SK-N-SH treated with all-trans-retinoic acid at 6 μM for 48 hours (cell line): Measurements from ENCODE around the gene PFN1.

Experiments
- ATAC-seq: fragments of 200-7000 bp; cut with Tn5 transposase; 3 replicates; pipeline ENCODE4 v1.9.1; 2020; ENCODE audit warnings: mild to moderate bottlenecking, moderate library complexity
- ARNTL ChIP-seq: fragments of 450-650 bp; formaldehyde crosslinking; IDR thresholded peaks from 2 replicates; pipeline ENCODE4 v1.5.0; 2020; ENCODE audit warnings: low read depth, mild to moderate bottlenecking, moderate library complexity, borderline replicate concordance
- BACH2 ChIP-seq: fragments of 250-450 bp; sonication (Bioruptor Pico); IDR thresholded peaks from 2 replicates; pipeline ENCODE4 v1.9.0; 2021; ENCODE audit warnings: mild to moderate bottlenecking, borderline replicate concordance
- CSDC2 ChIP-seq: fragments of 250-450 bp; sonication (Bioruptor Pico); IDR thresholded peaks from 2 replicates; pipeline ENCODE4 v1.5.0; 2020; ENCODE audit warnings: mild to moderate bottlenecking, moderate library complexity
- CSRNP3 ChIP-seq: fragments of 250-450 bp; sonication (Bioruptor Pico); IDR thresholded peaks from 2 replicates; pipeline ENCODE4 v1.5.1; 2021; ENCODE audit warnings: mild to moderate bottlenecking, moderate library complexity
- ESRRG ChIP-seq: fragments of 250-450 bp; sonication (Bioruptor Pico); IDR thresholded peaks from 2 replicates; pipeline ENCODE4 v1.6.1; 2021; ENCODE audit warnings: mild to moderate bottlenecking
- GLIS3 ChIP-seq: fragments of 250-450 bp; sonication (Bioruptor Pico); IDR thresholded peaks from 2 replicates; pipeline ENCODE4 v1.5.0; 2020; ENCODE audit warnings: mild to moderate bottlenecking, moderate library complexity
- OSR1 ChIP-seq: fragments of 250-450 bp; sonication (Bioruptor Pico); IDR thresholded peaks from 2 replicates; pipeline ENCODE4 v1.8.0; 2022; ENCODE audit warnings: moderate library complexity, mild to moderate bottlenecking, inconsistent platforms
- PATZ1 ChIP-seq: fragments of 250-450 bp; sonication (Bioruptor Pico); IDR thresholded peaks from 2 replicates; pipeline ENCODE4 v1.8.0; 2020; ENCODE audit warnings: mild to moderate bottlenecking, moderate library complexity, borderline replicate concordance
- POU6F1 ChIP-seq: fragments of 250-450 bp; sonication (Bioruptor Pico); IDR thresholded peaks from 2 replicates; pipeline ENCODE4 v1.8.0; 2021; ENCODE audit warnings: low read depth, mild to moderate bottlenecking, moderate library complexity, borderline replicate concordance
- RARB ChIP-seq: fragments of 250-450 bp; sonication (Bioruptor Pico); IDR thresholded peaks from 2 replicates; pipeline ENCODE4 v1.8.0; 2021; ENCODE audit warnings: mild to moderate bottlenecking, moderate library complexity
- SNAI2 ChIP-seq: fragments of 250-450 bp; sonication (Bioruptor Pico); IDR thresholded peaks from 2 replicates; pipeline ENCODE4 v1.5.0; 2020; ENCODE audit warnings: mild to moderate bottlenecking, moderate library complexity
- TCF4 ChIP-seq: fragments of 250-450 bp; sonication (Bioruptor Pico); IDR thresholded peaks from 2 replicates; pipeline ENCODE4 v1.8.0; 2021; ENCODE audit warnings: mild to moderate bottlenecking, moderate library complexity, borderline replicate concordance
- TOX ChIP-seq: fragments of 250-450 bp; sonication (Bioruptor Pico); IDR thresholded peaks from 2 replicates; pipeline ENCODE4 v1.8.0; 2021; ENCODE audit warnings: mild to moderate bottlenecking, moderate library complexity, borderline replicate concordance
- TSHZ2 ChIP-seq: fragments of 250-450 bp; sonication (Bioruptor Pico); IDR thresholded peaks from 2 replicates; pipeline ENCODE4 v1.5.0; 2020; ENCODE audit warnings: mild to moderate bottlenecking, moderate library complexity
- ZC3H10 ChIP-seq: fragments of 250-450 bp; sonication (Bioruptor Pico); IDR thresholded peaks from 2 replicates; pipeline ENCODE4 v1.5.1; 2021; ENCODE audit warnings: mild to moderate bottlenecking, moderate library complexity
- ZFP3 ChIP-seq: fragments of 250-450 bp; sonication (Bioruptor Pico); IDR thresholded peaks from 2 replicates; pipeline ENCODE4 v1.5.0; 2020; ENCODE audit warnings: mild to moderate bottlenecking, moderate library complexity
- ZFP30 ChIP-seq: fragments of 450-650 bp; formaldehyde crosslinking; IDR thresholded peaks from 2 replicates; pipeline ENCODE4 v1.5.0; 2022; ENCODE audit warnings: mild to moderate bottlenecking, moderate library complexity
- ZNF70 ChIP-seq: fragments of 450-650 bp; formaldehyde crosslinking; IDR thresholded peaks from 2 replicates; pipeline ENCODE4 v1.5.0; 2020; ENCODE audit warnings: mild to moderate bottlenecking, moderate library complexity
- ZNF8 ChIP-seq: fragments of 450-650 bp; formaldehyde crosslinking; IDR thresholded peaks from 2 replicates; pipeline ENCODE4 v1.5.0; 2020; ENCODE audit warnings: mild to moderate bottlenecking, moderate library complexity
- TF ChIP-seq, protein P1 (sequence below): fragments of 250-450 bp; sonication (Bioruptor Pico); IDR thresholded peaks from 2 replicates; pipeline ENCODE4 v1.5.1; 2020; ENCODE audit warnings: low read depth, mild to moderate bottlenecking, moderate library complexity

Gene PFN1

DNA sequence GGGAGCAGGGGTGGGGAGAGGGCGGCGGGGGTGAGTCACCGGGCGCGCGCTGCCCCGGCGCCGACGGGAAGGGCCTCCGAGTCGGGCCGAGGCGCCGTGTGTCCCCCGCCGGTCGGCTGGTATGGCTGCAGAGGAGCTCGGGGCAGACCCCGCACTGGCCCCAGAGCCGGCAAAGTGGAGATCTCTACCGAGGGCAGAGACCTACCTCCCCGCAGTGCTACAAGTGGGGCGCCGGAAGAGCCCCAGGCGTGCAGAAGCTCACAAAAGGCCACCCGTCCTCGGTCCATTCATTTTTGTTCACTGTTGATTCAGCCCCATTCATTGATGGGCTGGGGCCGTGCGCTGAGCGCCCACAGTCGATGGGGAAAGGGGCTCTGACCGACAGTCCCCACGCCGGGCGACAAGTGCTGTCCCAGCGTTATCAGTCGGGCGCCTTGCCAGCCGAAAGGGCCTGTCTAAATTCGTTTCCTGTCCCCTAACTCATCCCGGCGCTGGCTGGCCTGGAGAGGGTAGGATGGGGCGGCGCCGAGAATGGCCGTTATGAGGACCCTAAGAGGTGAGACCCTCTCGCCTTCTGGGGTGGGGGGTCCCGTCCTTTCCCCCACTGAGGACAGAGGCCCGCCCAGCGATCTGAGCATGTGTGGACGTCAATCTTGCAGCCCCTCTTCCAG lies 1.9 kb upstream of the PFN1 start:
- ATAC-seq = peak; percentile 36
- TF ChIP-seq CSDC2 = no peak
- no peak for TF ChIP-seq SNAI2 (CRISPR knock-in tag)
- TF ChIP-seq ZFP3 (CRISPR knock-in tag) = no peak
- no peak for TF ChIP-seq BACH2
- TF ChIP-seq TOX (CRISPR knock-in tag) = no peak
- no peak for TF ChIP-seq ZFP30 (CRISPR knock-in tag)
- TF ChIP-seq ZNF8 (CRISPR knock-in tag) = no peak
- no peak for TF ChIP-seq CSRNP3 (CRISPR knock-in tag)
- TF ChIP-seq PATZ1 (CRISPR knock-in tag) = no peak
- TF ChIP-seq, protein P1, sequence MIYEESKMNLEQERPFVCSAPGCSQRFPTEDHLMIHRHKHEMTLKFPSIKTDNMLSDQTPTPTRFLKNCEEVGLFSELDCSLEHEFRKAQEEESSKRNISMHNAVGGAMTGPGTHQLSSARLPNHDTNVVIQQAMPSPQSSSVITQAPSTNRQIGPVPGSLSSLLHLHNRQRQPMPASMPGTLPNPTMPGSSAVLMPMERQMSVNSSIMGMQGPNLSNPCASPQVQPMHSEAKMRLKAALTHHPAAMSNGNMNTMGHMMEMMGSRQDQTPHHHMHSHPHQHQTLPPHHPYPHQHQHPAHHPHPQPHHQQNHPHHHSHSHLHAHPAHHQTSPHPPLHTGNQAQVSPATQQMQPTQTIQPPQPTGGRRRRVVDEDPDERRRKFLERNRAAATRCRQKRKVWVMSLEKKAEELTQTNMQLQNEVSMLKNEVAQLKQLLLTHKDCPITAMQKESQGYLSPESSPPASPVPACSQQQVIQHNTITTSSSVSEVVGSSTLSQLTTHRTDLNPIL (CRISPR knock-in tag) = no peak
- no peak for TF ChIP-seq ESRRG (CRISPR knock-in tag)
- no peak for TF ChIP-seq ZC3H10 (CRISPR knock-in tag)
- no peak for TF ChIP-seq RARB (CRISPR knock-in tag)
- no peak for TF ChIP-seq TCF4 (CRISPR knock-in tag)
- no peak for TF ChIP-seq ZNF70 (CRISPR knock-in tag)
- no peak for TF ChIP-seq TSHZ2 (CRISPR knock-in tag)
- no peak for TF ChIP-seq OSR1
- no peak for TF ChIP-seq POU6F1

GRCh38 chr17:4949321-4950074 lies 1.2 kb upstream of the PFN1 start:
- ATAC-seq = peak; percentile 7
- TF ChIP-seq GLIS3 (CRISPR knock-in tag) = no peak
- TF ChIP-seq, protein P1 (CRISPR knock-in tag) = no peak
- no peak for TF ChIP-seq PATZ1 (CRISPR knock-in tag)
- TF ChIP-seq CSRNP3 (CRISPR knock-in tag) = no peak
- no peak for TF ChIP-seq RARB (CRISPR knock-in tag)
- no peak for TF ChIP-seq ZC3H10 (CRISPR knock-in tag)
- TF ChIP-seq ARNTL (CRISPR knock-in tag) = no peak
- no peak for TF ChIP-seq SNAI2 (CRISPR knock-in tag)
- TF ChIP-seq TSHZ2 (CRISPR knock-in tag) = no peak
- no peak for TF ChIP-seq ZNF8 (CRISPR knock-in tag)
- TF ChIP-seq TOX (CRISPR knock-in tag) = no peak
- TF ChIP-seq, all 23 proteins: peak for 0
